ENCODE data around the gene PRKCA. TPM values are rescaled to one million over a fixed set of nuclear protein-coding genes. Genes with fewer than 3 reads are reported as not detected.
A peak's percentile ranks its signal among the peaks of the same experiment; 100 is the strongest.

Gene PRKCA
- total RNA-seq, 1 donor from 2014 or later, result 16.4 TPM

- TF ChIP-seq CTCF (IDR thresholded peaks at IDR 0.05; ENCODE audit: unreplicated experiment), result no peak
- H3K27me3 Mint-ChIP-seq, result no peaks in the 10 kb centered on the region
- H3K4me1 Mint-ChIP-seq (ENCODE audit: low read depth), result peaks cover 46% of the 10 kb centered on the region
- H3K36me3 Mint-ChIP-seq (ENCODE audit: insufficient read depth), result no peaks in the 10 kb centered on the region
- peak overlapping the region; percentile 88 for H3K27ac Mint-ChIP-seq
- no peak overlapping the region for H3K4me3 Mint-ChIP-seq (ENCODE audit: low read depth)
- DNase-seq (ENCODE audit: low spot score, unreplicated experiment), result no peak
- no peaks in the 10 kb centered on the region for H3K9me3 Mint-ChIP-seq (ENCODE audit: low read depth)
Measured at GRCh38 chr17:66415366-66416206, 113.2 kb downstream of the PRKCA start.

DNA sequence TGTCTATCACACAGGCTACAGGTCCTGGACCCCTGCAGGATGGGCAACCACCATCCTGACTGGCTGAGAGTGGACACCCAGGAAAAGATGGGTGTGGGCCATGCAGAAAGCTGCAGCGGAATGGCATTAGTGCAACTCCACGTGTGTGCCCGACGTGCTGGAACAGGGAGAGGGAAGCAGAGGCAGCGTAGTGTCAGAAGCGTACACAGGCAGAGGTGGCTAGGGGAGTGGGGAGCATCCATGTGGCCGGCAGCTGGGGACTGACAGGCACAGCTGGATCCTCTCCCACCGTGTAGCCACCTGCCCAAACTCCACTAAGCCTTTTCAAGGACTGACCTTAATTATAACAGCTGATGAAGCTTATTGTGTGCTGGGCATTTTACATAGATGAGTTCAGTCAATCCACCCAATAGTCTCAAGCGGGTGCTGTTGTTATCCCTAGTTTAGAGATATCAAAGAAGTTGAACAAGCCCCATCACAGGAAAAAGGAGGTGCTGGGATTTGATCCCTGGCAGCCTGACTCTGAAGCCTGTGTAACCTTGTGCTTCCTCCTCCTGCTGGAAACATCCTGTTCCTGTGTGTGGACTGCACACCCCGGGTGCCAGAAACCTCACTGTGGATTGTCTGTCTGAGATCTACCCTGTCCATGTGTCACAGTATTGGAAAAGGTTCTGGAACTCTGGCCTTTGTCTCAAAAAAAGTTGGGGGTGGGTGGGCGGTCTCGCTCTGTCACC lies 114.0 kb downstream of the PRKCA start:
- Mint-ChIP-seq H3K4me3 (ENCODE audit: low read depth) (no peak overlapping the region), H3K4me1 (ENCODE audit: low read depth) (peaks cover 50% of the 10 kb centered on the region), H3K27ac (no peak overlapping the region), H3K36me3 (ENCODE audit: insufficient read depth) (no peaks in the 10 kb centered on the region), H3K9me3 (ENCODE audit: low read depth) (no peaks in the 10 kb centered on the region), H3K27me3 (no peaks in the 10 kb centered on the region)
- TF ChIP-seq CTCF (IDR thresholded peaks at IDR 0.05; ENCODE audit: unreplicated experiment), result no peak
- DNase-seq (ENCODE audit: low spot score, unreplicated experiment), result no peak

DNA sequence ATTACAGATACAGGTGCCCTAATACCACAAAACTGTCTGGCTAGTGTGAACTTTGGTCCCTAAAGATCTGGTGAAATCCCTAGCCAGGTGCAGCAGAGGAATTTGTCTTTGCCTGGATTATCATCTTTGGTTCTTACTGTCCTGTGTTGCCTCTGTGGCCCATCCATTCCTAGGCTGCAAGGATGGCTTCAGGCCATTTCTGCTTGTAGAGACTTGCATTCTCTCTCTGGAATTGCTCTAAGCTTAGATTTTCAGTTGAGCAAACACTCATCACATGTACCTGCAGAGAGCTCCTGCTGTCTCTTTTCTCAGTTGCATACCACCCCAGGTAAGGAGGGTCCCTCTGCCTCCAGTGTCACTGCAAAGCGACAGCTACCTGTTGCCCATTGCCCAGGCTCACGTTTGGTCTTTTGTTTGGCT lies 114.9 kb downstream of the PRKCA start:
- H3K36me3 Mint-ChIP-seq (ENCODE audit: insufficient read depth), result no peaks in the 10 kb centered on the region
- no peaks in the 10 kb centered on the region for H3K27me3 Mint-ChIP-seq
- H3K4me1 Mint-ChIP-seq (ENCODE audit: low read depth), result peaks cover 52% of the 10 kb centered on the region
- H3K4me3 Mint-ChIP-seq (ENCODE audit: low read depth), result no peak overlapping the region
- peak overlapping the region; percentile 35 for H3K27ac Mint-ChIP-seq
- no peak for DNase-seq (ENCODE audit: low spot score, unreplicated experiment)
- H3K9me3 Mint-ChIP-seq (ENCODE audit: low read depth), result no peaks in the 10 kb centered on the region
- no peak for TF ChIP-seq CTCF (IDR thresholded peaks at IDR 0.05; ENCODE audit: unreplicated experiment)

DNA sequence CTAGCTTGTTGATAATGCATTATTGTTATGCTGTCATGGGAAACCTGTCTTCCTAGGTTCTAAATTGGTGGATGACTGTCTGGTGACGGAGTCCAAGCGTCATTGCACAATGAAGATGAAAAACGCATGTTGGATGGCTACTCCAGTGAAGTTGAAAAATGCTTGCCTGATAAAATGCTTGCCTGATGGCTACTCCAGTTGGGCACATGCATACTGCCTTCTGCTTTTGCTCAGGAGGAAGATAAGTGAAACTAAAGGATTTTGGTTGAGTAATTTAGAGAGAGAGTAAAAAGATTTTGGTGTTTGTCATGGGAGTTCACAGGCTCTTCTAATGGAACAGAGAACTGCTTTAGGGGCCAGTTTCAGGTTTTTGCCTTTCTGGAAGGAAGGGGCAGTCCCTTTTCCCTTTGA lies 118.6 kb downstream of the PRKCA start:
- peaks cover under 1% of the 10 kb centered on the region for H3K9me3 Mint-ChIP-seq (ENCODE audit: low read depth)
- H3K4me3 Mint-ChIP-seq (ENCODE audit: low read depth), result no peak overlapping the region
- H3K36me3 Mint-ChIP-seq (ENCODE audit: insufficient read depth), result no peaks in the 10 kb centered on the region
- DNase-seq (ENCODE audit: low spot score, unreplicated experiment), result no peak
- peaks cover 26% of the 10 kb centered on the region for H3K4me1 Mint-ChIP-seq (ENCODE audit: low read depth)
- peak overlapping the region; percentile 76 for H3K27ac Mint-ChIP-seq
- no peak for TF ChIP-seq CTCF (IDR thresholded peaks at IDR 0.05; ENCODE audit: unreplicated experiment)
- no peaks in the 10 kb centered on the region for H3K27me3 Mint-ChIP-seq

- peaks cover 5% of the 10 kb centered on the region for H3K9me3 Mint-ChIP-seq (ENCODE audit: low read depth)
- no peak for TF ChIP-seq CTCF (IDR thresholded peaks at IDR 0.05; ENCODE audit: unreplicated experiment)
- no peaks in the 10 kb centered on the region for H3K27me3 Mint-ChIP-seq
- peaks cover 2% of the 10 kb centered on the region for H3K36me3 Mint-ChIP-seq (ENCODE audit: insufficient read depth)
- no peak overlapping the region for H3K4me3 Mint-ChIP-seq (ENCODE audit: low read depth)
- peaks cover 20% of the 10 kb centered on the region for H3K4me1 Mint-ChIP-seq (ENCODE audit: low read depth)
- no peak overlapping the region for H3K27ac Mint-ChIP-seq
- DNase-seq (ENCODE audit: low spot score, unreplicated experiment), result no peak
Measured at GRCh38 chr17:66422186-66422585, 119.8 kb downstream of the PRKCA start.

All from progenitor cell of endocrine pancreas (in vitro differentiated cells).